K562 (cell line): ENCODE measurements around the gene TMEM11. TPM values are rescaled to one million over a fixed set of nuclear protein-coding genes. Genes with fewer than 3 reads are reported as not detected.

Experiments
- ATAC-seq: fragments of 200-7000 bp; cut with Tn5 transposase; 3 replicates; pipeline ENCODE4 v1.9.1; 2020; ENCODE audit warnings: moderate library complexity
- BruUV-seq: library from RNA; stranded (reverse); fragments of 400-500 nt; replicated peaks from 2 replicates; lab custom pipeline; 2021; lab: Mats Ljungman, UMichigan
- CTCF ChIA-PET: fragments of 300-600 bp; formaldehyde crosslinking; extraction: SDS; loops from one replicate; lab custom pipeline; 2021; ENCODE audit warnings: low intra/inter-chr PET ratio; lab: Yijun Ruan, JAX
- POLR2A ChIA-PET: fragments of 300-600, 350-650 bp; sonication (Branson Sonifier 250); formaldehyde crosslinking; extraction: SDS; loops from one replicate; lab custom pipeline; 2021; ENCODE audit warnings: antibody characterized with exemption, inconsistent platforms; lab: Yijun Ruan, JAX
- DNase-seq, 4 experiments: peaks; one replicate each; pipeline versions ENCODE4 v3.0.0 to v3.0.0-alpha.2; 2011 to 2018; ENCODE audit warnings: low spot score in 3 of 4, mixed read lengths in 3 of 4; ENCODE audit errors: extremely low read depth in 1 of 4
- FAIRE-seq: peaks from 2 replicates; lab custom pipeline; 2011; peaks lifted over from hg19 to GRCh38; lab: Jason Lieb, UNC
- H2AFZ ChIP-seq: 2 replicates; pipeline ENCODE4 v1.6.0; 2011; ENCODE audit warnings: low read depth, low read length, control low read depth, inconsistent platforms
- H3K27ac ChIP-seq: fragments of 200-600 bp; 3 replicates; pipeline ENCODE4 v1.8.0; 2011; ENCODE audit warnings: low read depth, mild to moderate bottlenecking, control low read depth, inconsistent platforms, low read length, moderate library complexity, mixed read lengths; ENCODE audit errors: extremely low read depth
- H3K27me3 ChIP-seq, 2 experiments: fragments of 300-600 bp in 1 of 2; 2 replicates in 1 of 2; 3 replicates in 1 of 2; pipeline versions ENCODE4 v1.6.0 to v1.8.0; 2011; ENCODE audit warnings: inconsistent platforms in 2 of 2, low read length in 2 of 2, mild to moderate bottlenecking in 1 of 2, mixed read lengths in 1 of 2, moderate library complexity in 1 of 2; ENCODE audit not compliant: control insufficient read depth in 2 of 2, insufficient read depth in 2 of 2
- H3K36me3 ChIP-seq: fragments of 300-600 bp; 3 replicates; pipeline ENCODE4 v1.8.0; 2011; ENCODE audit warnings: mild to moderate bottlenecking, low read length, inconsistent platforms; ENCODE audit not compliant: control insufficient read depth, insufficient read depth
- H3K4me1 ChIP-seq, 2 experiments: fragments of 200-600 bp in 1 of 2; replicated peaks in 1 of 2; 2 replicates in 1 of 2; 3 replicates in 1 of 2; pipeline versions ENCODE4 v1.5.1 to v1.8.0; 2011; ENCODE audit warnings: inconsistent platforms in 2 of 2, low read length in 2 of 2, mild to moderate bottlenecking in 1 of 2, mixed read lengths in 1 of 2, moderate library complexity in 1 of 2; ENCODE audit not compliant: control insufficient read depth in 2 of 2, insufficient read depth in 2 of 2
- H3K4me2 ChIP-seq: 2 replicates; pipeline ENCODE4 v1.6.1; 2011; ENCODE audit warnings: low read length, control low read depth, inconsistent platforms, mixed read lengths; ENCODE audit not compliant: insufficient read depth
- H3K4me3 ChIP-seq: fragments of 200-600 bp; sonication (generic), shearing (Covaris generic); 2 replicates; pipeline ENCODE4 v1.5.1; 2016; ENCODE audit warnings: control low read depth, inconsistent platforms
- H3K79me2 ChIP-seq: fragments of 200-600 bp; 3 replicates; pipeline ENCODE4 v1.8.0; 2011; ENCODE audit warnings: low read length, inconsistent platforms; ENCODE audit not compliant: control insufficient read depth, insufficient read depth
- H3K9ac ChIP-seq, 2 experiments: 2 replicates each; pipeline versions ENCODE4 v1.6.0 to v1.6.1; 2011; ENCODE audit warnings: low read depth in 2 of 2, low read length in 2 of 2, control low read depth in 1 of 2, inconsistent platforms in 1 of 2, mild to moderate bottlenecking in 1 of 2, mixed read lengths in 1 of 2; ENCODE audit not compliant: insufficient read depth in 1 of 2
- H3K9me1 ChIP-seq: one replicate; pipeline ENCODE4 v1.6.0; 2011; ENCODE audit warnings: inconsistent platforms, mild to moderate bottlenecking, low read length, moderate library complexity; ENCODE audit not compliant: control insufficient read depth, insufficient read depth
- H3K9me3 ChIP-seq: replicated peaks from 2 replicates; pipeline ENCODE4 v1.5.1; 2011; ENCODE audit warnings: low read depth, low read length, inconsistent platforms; ENCODE audit not compliant: control insufficient read depth, insufficient read depth
- H4K20me1 ChIP-seq: replicated peaks from 2 replicates; pipeline ENCODE4 v1.6.1; 2011; ENCODE audit warnings: low read length, inconsistent platforms, mixed read lengths; ENCODE audit not compliant: control insufficient read depth, insufficient read depth
- CHD2 ChIP-seq: IDR thresholded peaks from 2 replicates; pipeline ENCODE4 v1.6.1; 2011; ENCODE audit warnings: low read depth, low read length
- CTBP1 ChIP-seq: fragments of 450-650 bp; IDR thresholded peaks from 2 replicates; pipeline ENCODE4 v1.6.1; 2016; ENCODE audit warnings: borderline replicate concordance
- EWSR1 ChIP-seq: fragments of 450-650 bp; IDR thresholded peaks from 2 replicates; pipeline ENCODE4 v1.6.1; 2018; ENCODE audit warnings: borderline replicate concordance, mild to moderate bottlenecking, low read depth, moderate library complexity; ENCODE audit not compliant: partially characterized antibody
- HMG20A ChIP-seq: fragments of 450-650 bp; formaldehyde crosslinking; conservative IDR thresholded peaks from 2 replicates; pipeline ENCODE4 v1.4.0; 2020; ENCODE audit warnings: mild to moderate bottlenecking, mixed read lengths
- KAT7 ChIP-seq: sonication (generic); formaldehyde crosslinking; IDR thresholded peaks from 2 replicates; pipeline ENCODE4 v1.8.0; 2022; ENCODE audit warnings: missing genetic modification reagents, mild to moderate bottlenecking, borderline replicate concordance
- POU5F1 ChIP-seq: fragments of 150-350 bp; IDR thresholded peaks from 2 replicates; pipeline ENCODE4 v1.6.1; 2014; ENCODE audit warnings: borderline replicate concordance, low read length, low read depth, mild to moderate bottlenecking; ENCODE audit not compliant: partially characterized antibody
- RFX1 ChIP-seq: fragments of 450-650 bp; IDR thresholded peaks from 2 replicates; pipeline ENCODE4 v1.6.1; 2016; ENCODE audit warnings: mild to moderate bottlenecking, moderate library complexity
- SIN3A ChIP-seq, 2 experiments: fragments of 150-350 bp in 1 of 2; IDR thresholded peaks; 2 replicates each; pipeline ENCODE4 v1.6.1; 2011 to 2016; ENCODE audit warnings: borderline replicate concordance in 2 of 2, low read depth in 2 of 2, low read length in 2 of 2, mild to moderate bottlenecking in 2 of 2, moderate library complexity in 2 of 2; ENCODE audit not compliant: control insufficient read depth in 1 of 2
- ZNF354B ChIP-seq: fragments of 250-450 bp; sonication (Bioruptor Pico); IDR thresholded peaks from 2 replicates; pipeline ENCODE4 v1.4.0; 2020
- ZSCAN32 ChIP-seq: fragments of 450-650 bp; formaldehyde crosslinking; IDR thresholded peaks from 2 replicates; pipeline ENCODE4 v1.4.0; 2020; ENCODE audit warnings: mild to moderate bottlenecking, moderate library complexity
- WGBS: fragments of 100-300 bp; shearing (Covaris generic); methylation state at CpG from one replicate; pipeline ENCODE4 v1.1.6; 2016; ENCODE audit warnings: low coverage, mixed read lengths; ENCODE audit not compliant: insufficient coverage; ENCODE audit errors: missing lambda C conversion rate; 5-methylcytosine and 5-hydroxymethylcytosine counted together
- in situ Hi-C: fragments of 300-500 bp; cut with MboI; formaldehyde crosslinking; loops from 4 replicates; pipeline ENCODE4 v1.15.0; 2018; ENCODE audit warnings: inconsistent platforms, mixed read lengths
- intact Hi-C: fragments of 100-400 bp; cut with micrococcal nuclease; formaldehyde crosslinking; loops from 2 replicates; pipeline ENCODE4 v1.14.2; 2022
- polyA plus RNA-seq, 8 experiments: library from polyadenylated mRNA; depleted of rRNA in 4 of 8; stranded (reverse) in 5 of 8; unstranded in 3 of 8; fragments of >200 nt; fragmentation: Nextera tagmentation in 2 of 8; fragmentation: Illumina TruSeq in 1 of 8; extraction: Ambion mirVana in 2 of 8; extraction: Trizol in 1 of 8; gene quantifications; 2 replicates each; pipeline versions ENCODE4 v1.2.1 to v1.2.3, GENCODE V29; 2011 to 2014; ENCODE audit warnings: inconsistent platforms in 1 of 8, missing spikeins in 1 of 8
- total RNA-seq, 7 experiments: library from RNA; depleted of rRNA in 6 of 7; stranded (reverse); fragments of >200 nt in 6 of 7; fragmentation: Illumina TruSeq in 2 of 7; extraction: Trizol in 2 of 7; gene quantifications; 2 replicates each; pipeline versions ENCODE4 v1.2.1 to v1.2.3, GENCODE V29; 2011 to 2021; ENCODE audit warnings: low replicate concordance in 1 of 7
- TF ChIP-seq, protein P1 (sequence below): sonication (generic); formaldehyde crosslinking; IDR thresholded peaks from 2 replicates; pipeline ENCODE4 v1.8.0; 2022; ENCODE audit warnings: mild to moderate bottlenecking, missing genetic modification reagents
- TF ChIP-seq, protein P2 (sequence below): fragments of 250-450 bp; sonication (Bioruptor Pico); IDR thresholded peaks from 2 replicates; pipeline ENCODE4 v1.5.0; 2020; ENCODE audit warnings: mild to moderate bottlenecking

Gene TMEM11
- total and polyA plus RNA-seq, 9 of the 15 experiments (the other 6 are each of a cell fraction or from before 2014, with no cell fraction given) = 12.0 to 40.7 (median 30.0) TPM

DNA sequence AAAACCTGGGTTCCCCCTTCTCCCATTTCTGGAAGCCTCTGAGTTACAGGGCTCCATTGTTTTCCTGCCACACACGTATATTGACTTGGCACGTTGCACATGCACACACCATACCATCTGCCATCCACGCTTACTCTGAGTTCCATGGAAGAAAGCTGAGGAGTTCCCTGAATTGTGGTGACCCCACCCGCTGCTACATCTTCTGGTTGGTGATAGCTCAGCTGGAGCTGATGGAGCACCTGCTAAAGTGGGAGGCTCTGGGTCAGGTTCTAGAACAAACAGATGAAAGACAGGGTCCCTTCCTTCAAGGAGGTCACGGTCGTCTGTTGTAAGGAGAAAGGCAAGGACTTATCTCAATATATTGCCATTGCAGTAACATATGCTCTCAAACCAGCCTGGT lies 41.1 kb downstream of the TMEM11 start:
- ATAC-seq = no peak
- Histone ChIP-seq H3K4me2 (no peak overlapping the region), H3K27ac (no peak overlapping the region), H3K9me1 (no peaks in the 10 kb centered on the region), H3K9me3 (no peaks in the 10 kb centered on the region), H3K36me3 (peaks cover 17% of the 10 kb centered on the region; the same call in 2 of the 3 replicates), H3K9ac (no peak overlapping the region), H3K27me3 (no peaks in the 10 kb centered on the region), H3K4me1 (peaks cover 0 to 9% of the 10 kb centered on the region in 2 experiments; a peak in 2 of 5 replicates), H3K4me3 (no peak overlapping the region), H2AFZ (no peak overlapping the region), H3K79me2 (no peaks in the 10 kb centered on the region), H4K20me1 (no peaks in the 10 kb centered on the region)
- CTCF ChIA-PET = no interaction called here
- TF ChIP-seq EWSR1 (no peak), CTBP1 (no peak), ZNF354B (CRISPR knock-in tag) (no peak), ZSCAN32 (CRISPR knock-in tag) (no peak)
- POLR2A ChIA-PET = no interaction called here
- intact Hi-C loops = no loop called here
- DNase-seq = no peak
- in situ Hi-C loops = no loop called here
- FAIRE-seq = no peak
- BruUV-seq = no TSS peak
- 75% methylated on average over 3 of the region's 6 CpGs for WGBS

DNA sequence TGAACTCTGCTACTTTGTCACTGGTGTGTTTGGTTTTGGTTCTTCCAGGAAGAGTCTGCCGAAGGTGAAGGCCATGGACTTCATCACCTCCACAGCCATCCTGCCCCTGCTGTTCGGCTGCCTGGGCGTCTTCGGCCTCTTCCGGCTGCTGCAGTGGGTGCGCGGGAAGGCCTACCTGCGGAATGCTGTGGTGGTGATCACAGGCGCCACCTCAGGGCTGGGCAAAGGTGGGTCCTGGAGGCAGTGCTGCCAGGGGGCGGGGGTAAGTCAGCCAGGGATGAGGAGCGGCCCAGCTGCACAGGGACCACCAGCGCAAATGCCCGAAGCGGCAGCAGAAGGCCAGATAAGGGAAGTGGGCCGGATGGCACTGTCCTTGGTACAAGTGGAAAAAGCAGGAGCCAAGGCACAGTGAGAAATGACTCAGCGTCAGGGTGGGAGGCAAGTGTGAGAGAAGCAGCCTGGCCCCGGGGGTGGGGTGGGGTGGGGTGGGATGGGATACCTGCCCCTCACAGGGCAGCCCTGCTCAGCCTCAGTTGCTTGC lies 41.9 kb downstream of the TMEM11 start:
- no peaks in the 10 kb centered on the region for H3K9me1 ChIP-seq
- H3K79me2 ChIP-seq = no peaks in the 10 kb centered on the region
- BruUV-seq = no TSS peak
- H3K4me2 ChIP-seq = no peak overlapping the region
- ChIA-PET POLR2A (no interaction called here), CTCF (no interaction called here)
- FAIRE-seq (no peak), ATAC-seq (no peak), DNase-seq (no peak)
- in situ Hi-C loops = no loop called here
- no peaks in the 10 kb centered on the region for H3K9me3 ChIP-seq
- intact Hi-C loops = no loop called here
- H2AFZ ChIP-seq = no peak overlapping the region
- H3K4me1 ChIP-seq = peaks cover 0 to 9% of the 10 kb centered on the region in 2 experiments; a peak in 2 of 5 replicates
- no peak overlapping the region for H3K27ac ChIP-seq
- H3K27me3 ChIP-seq = no peaks in the 10 kb centered on the region
- WGBS = 97% methylated on average over 11 of the region's 17 CpGs
- no peak overlapping the region for H3K9ac ChIP-seq
- peaks cover 17% of the 10 kb centered on the region; the same call in 2 of the 3 replicates for H3K36me3 ChIP-seq
- H3K4me3 ChIP-seq = no peak overlapping the region
- no peaks in the 10 kb centered on the region for H4K20me1 ChIP-seq
- TF ChIP-seq HMG20A (CRISPR knock-in tag) (no peak), RFX1 (no peak), KAT7 (no peak), SIN3A (IDR thresholded peaks at IDR 0.05; ENCODE audit: borderline replicate concordance in 2 of 2, control insufficient read depth in 1 of 2, low read depth in 2 of 2, low read length in 2 of 2) (no peak), CHD2 (no peak), POU5F1 (no peak)
- TF ChIP-seq, protein P1, sequence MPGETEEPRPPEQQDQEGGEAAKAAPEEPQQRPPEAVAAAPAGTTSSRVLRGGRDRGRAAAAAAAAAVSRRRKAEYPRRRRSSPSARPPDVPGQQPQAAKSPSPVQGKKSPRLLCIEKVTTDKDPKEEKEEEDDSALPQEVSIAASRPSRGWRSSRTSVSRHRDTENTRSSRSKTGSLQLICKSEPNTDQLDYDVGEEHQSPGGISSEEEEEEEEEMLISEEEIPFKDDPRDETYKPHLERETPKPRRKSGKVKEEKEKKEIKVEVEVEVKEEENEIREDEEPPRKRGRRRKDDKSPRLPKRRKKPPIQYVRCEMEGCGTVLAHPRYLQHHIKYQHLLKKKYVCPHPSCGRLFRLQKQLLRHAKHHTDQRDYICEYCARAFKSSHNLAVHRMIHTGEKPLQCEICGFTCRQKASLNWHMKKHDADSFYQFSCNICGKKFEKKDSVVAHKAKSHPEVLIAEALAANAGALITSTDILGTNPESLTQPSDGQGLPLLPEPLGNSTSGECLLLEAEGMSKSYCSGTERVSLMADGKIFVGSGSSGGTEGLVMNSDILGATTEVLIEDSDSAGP = no peak
- TF ChIP-seq, protein P2, sequence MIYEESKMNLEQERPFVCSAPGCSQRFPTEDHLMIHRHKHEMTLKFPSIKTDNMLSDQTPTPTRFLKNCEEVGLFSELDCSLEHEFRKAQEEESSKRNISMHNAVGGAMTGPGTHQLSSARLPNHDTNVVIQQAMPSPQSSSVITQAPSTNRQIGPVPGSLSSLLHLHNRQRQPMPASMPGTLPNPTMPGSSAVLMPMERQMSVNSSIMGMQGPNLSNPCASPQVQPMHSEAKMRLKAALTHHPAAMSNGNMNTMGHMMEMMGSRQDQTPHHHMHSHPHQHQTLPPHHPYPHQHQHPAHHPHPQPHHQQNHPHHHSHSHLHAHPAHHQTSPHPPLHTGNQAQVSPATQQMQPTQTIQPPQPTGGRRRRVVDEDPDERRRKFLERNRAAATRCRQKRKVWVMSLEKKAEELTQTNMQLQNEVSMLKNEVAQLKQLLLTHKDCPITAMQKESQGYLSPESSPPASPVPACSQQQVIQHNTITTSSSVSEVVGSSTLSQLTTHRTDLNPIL = no peak
